Esophagus muscularis mucosa (tissue), 4 donors: Measurements from ENCODE around the gene SH3PXD2A. TPM values are rescaled to one million over a fixed set of nuclear protein-coding genes. Genes with fewer than 3 reads are reported as not detected.

Experiments
- DNase-seq: peaks from one replicate; pipeline ENCODE4 v3.0.0-alpha.2; 2017; ENCODE audit errors: extremely low spot score
- H3K27ac ChIP-seq, 4 donors: fragments of 200-600 bp; sonication (generic); replicated peaks in 1 of 4; 1 replicate in 3 of 4; 2 replicates in 1 of 4; pipeline ENCODE4 v1.5.1; 2016 to 2019; ENCODE audit warnings: mild to moderate bottlenecking in 1 of 4
- H3K27me3 ChIP-seq, 4 donors: fragments of 200-600 bp; sonication (generic); one replicate each; pipeline versions ENCODE4 v1.5.1 to v1.6.0; 2016 to 2019
- H3K36me3 ChIP-seq, 4 donors: fragments of 200-600 bp; sonication (generic); one replicate each; pipeline ENCODE4 v1.5.1; 2016 to 2019
- H3K4me1 ChIP-seq, 4 donors: fragments of 200-600 bp; sonication (generic); one replicate each; pipeline ENCODE4 v1.5.1; 2016 to 2019
- H3K4me3 ChIP-seq, 4 donors: fragments of 200-600 bp; sonication (generic); 1 replicate in 2 of 4; 2 replicates in 2 of 4; pipeline ENCODE4 v1.5.1; 2016 to 2019; ENCODE audit warnings: mild to moderate bottlenecking in 4 of 4, moderate library complexity in 1 of 4
- H3K9me3 ChIP-seq, 4 donors: fragments of 200-600 bp; sonication (generic); 1 replicate in 3 of 4; 2 replicates in 1 of 4; pipeline ENCODE4 v1.5.1; 2016 to 2019
- EP300 ChIP-seq: sonication (generic); formaldehyde crosslinking; IDR thresholded peaks from one replicate; pipeline ENCODE4 v1.6.1; 2017; ENCODE audit warnings: antibody characterized with exemption
- POLR2A ChIP-seq: fragments of 450-650 bp; IDR thresholded peaks from one replicate; pipeline ENCODE4 v1.6.1; 2017; ENCODE audit warnings: antibody characterized with exemption, moderate library complexity, mild to moderate bottlenecking, low read depth
- POLR2AphosphoS5 ChIP-seq, 2 donors: sonication (generic); formaldehyde crosslinking; IDR thresholded peaks; one replicate each; pipeline ENCODE4 v1.6.1; 2017; ENCODE audit warnings: antibody characterized with exemption in 2 of 2
- WGBS: methylation state at CpG from one replicate; pipeline ENCODE4 v1.1.5; 2018; 5-methylcytosine and 5-hydroxymethylcytosine counted together
- intact Hi-C: fragments of 100-400 bp; cut with DNase I; formaldehyde crosslinking; loops from one replicate; pipeline ENCODE4 v1.15.1; 2023
- total RNA-seq, 4 donors: library from RNA; depleted of rRNA; stranded (reverse); fragments of >200 nt; gene quantifications; one replicate each; pipeline versions ENCODE4 v1.1.0 to v1.2.1, GENCODE V29; 2016
- TF ChIP-seq, protein P1 (sequence below), 3 experiments: fragments of 200-600 bp in 2 of 3; fragments of 450-650 bp in 1 of 3; sonication (generic) in 2 of 3; IDR thresholded peaks; one replicate each; pipeline ENCODE4 v1.5.1; 2017 to 2019; ENCODE audit warnings: antibody characterized with exemption in 3 of 3, mild to moderate bottlenecking in 2 of 3, moderate library complexity in 1 of 3

Gene SH3PXD2A
- total RNA-seq, 4 donors from 2014 or later = 30.5 to 69.3 (median 40.0) TPM

DNA sequence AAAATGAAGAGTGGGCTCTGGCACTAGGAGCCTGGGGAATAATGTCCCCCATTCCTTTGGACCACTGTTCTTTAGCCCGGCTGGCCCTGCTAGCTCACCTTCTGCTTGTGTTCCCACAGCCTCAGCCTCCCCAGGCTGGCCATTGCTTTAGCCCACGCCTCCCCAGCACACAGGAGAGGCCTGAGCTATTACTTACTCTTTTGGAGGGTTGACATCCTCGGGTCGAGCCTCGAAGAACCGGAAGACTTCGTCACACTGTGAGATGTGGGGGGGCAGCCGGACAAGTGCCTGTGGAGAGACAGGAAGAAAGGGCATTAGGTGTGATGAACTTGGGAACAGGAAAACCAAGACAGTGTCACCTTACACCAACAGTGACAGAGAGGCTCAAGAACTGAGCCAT, 131.3 kb downstream of the SH3PXD2A start:
- WGBS = 94% methylated on average over 8 of the region's 8 CpGs
- TF ChIP-seq POLR2AphosphoS5 (IDR thresholded peaks at IDR 0.05) (no peak), POLR2A (no peak), EP300 (no peak)
- TF ChIP-seq, protein P1, sequence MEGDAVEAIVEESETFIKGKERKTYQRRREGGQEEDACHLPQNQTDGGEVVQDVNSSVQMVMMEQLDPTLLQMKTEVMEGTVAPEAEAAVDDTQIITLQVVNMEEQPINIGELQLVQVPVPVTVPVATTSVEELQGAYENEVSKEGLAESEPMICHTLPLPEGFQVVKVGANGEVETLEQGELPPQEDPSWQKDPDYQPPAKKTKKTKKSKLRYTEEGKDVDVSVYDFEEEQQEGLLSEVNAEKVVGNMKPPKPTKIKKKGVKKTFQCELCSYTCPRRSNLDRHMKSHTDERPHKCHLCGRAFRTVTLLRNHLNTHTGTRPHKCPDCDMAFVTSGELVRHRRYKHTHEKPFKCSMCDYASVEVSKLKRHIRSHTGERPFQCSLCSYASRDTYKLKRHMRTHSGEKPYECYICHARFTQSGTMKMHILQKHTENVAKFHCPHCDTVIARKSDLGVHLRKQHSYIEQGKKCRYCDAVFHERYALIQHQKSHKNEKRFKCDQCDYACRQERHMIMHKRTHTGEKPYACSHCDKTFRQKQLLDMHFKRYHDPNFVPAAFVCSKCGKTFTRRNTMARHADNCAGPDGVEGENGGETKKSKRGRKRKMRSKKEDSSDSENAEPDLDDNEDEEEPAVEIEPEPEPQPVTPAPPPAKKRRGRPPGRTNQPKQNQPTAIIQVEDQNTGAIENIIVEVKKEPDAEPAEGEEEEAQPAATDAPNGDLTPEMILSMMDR (IDR thresholded peaks at IDR 0.05) = no peak
- H3K9me3 ChIP-seq = no peaks in the 10 kb centered on the region
- peaks cover 10 to 19% (median 16%) of the 10 kb centered on the region in 4 donors for H3K4me1 ChIP-seq
- H3K4me3 ChIP-seq = no peak overlapping the region
- no peak overlapping the region for H3K27ac ChIP-seq
- no peaks in the 10 kb centered on the region for H3K27me3 ChIP-seq
- H3K36me3 ChIP-seq = peaks cover 0 to 22% (median 19%) of the 10 kb centered on the region in 4 donors
- no peak for DNase-seq
- intact Hi-C loops = no loop called here

DNA sequence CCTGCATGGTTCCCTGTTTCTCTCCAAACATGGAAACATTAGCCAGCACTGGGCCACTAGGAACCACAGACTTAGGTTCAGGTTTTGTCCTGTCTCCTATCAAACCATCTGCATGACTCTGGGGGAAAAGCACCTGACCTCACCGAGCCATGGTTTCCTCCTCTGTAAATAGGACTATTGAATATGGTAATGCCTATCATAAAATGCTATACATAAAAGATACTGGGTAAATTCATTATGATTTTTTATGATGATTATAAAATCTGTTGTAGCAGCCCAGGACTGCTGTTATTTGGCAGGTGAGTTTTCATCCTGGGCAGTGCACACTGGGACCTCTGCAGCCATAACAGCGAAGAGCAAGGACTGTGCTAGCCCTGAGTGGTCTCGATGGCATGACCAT, 131.8 kb downstream of the SH3PXD2A start:
- WGBS = 96% methylated on average over 3 of the region's 3 CpGs
- H3K4me3 ChIP-seq = no peak overlapping the region
- no peak for DNase-seq
- H3K36me3 ChIP-seq = peaks cover 0 to 23% (median 20%) of the 10 kb centered on the region in 4 donors
- intact Hi-C loops = no loop called here
- H3K4me1 ChIP-seq = peaks cover 10 to 19% (median 16%) of the 10 kb centered on the region in 4 donors
- no peaks in the 10 kb centered on the region for H3K27me3 ChIP-seq
- no peaks in the 10 kb centered on the region for H3K9me3 ChIP-seq
- TF ChIP-seq POLR2A = no peak
- no peak overlapping the region for H3K27ac ChIP-seq

DNA sequence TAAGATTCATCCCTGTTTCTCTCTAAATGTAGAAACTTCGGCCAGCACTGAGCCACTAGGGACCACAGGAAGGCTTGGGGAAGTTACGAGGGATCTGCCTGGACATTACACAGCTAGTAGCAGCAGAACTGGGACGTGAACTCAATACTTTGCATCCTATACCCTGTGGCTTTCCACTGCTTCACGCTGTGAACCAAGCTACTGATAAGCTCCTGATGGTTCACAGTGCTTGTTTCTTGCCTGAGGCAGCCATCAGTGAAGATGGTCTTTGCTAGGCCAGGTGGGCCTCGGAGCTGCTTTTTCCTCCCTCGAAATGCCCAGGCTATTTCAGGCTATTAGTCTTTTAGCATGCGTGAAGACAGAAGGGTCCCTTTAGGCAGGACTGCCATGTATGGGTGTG, 132.7 kb downstream of the SH3PXD2A start:
- 88% methylated on average over 7 of the region's 7 CpGs for WGBS
- Histone ChIP-seq H3K4me1 (peaks cover 5 to 11% (median 9%) of the 10 kb centered on the region in 4 donors), H3K27ac (no peak overlapping the region), H3K9me3 (no peaks in the 10 kb centered on the region), H3K36me3 (peaks cover 0 to 23% (median 20%) of the 10 kb centered on the region in 4 donors), H3K27me3 (no peaks in the 10 kb centered on the region), H3K4me3 (no peak overlapping the region)
- no peak for DNase-seq
- TF ChIP-seq POLR2A = no peak
- no peak for TF ChIP-seq EP300
- intact Hi-C loops = no loop called here

DNA sequence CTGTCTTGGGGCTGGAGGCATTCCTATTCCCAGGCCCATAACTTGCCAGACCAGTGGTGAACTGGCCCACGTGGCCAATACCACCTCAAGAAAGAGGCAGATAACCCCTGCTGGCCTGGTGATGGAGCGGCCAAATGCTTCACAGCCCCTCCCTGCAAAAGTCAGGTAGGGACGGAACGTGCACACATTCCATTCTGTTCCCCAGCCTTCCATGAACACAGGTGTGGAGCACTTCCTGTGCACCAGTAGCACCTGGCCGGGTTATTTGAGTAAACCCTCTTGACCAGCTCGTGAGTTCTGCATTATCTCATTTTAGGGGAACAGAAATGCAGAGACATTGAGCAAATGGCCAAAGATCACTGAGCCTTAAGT, 134.4 kb downstream of the SH3PXD2A start:
- no peak overlapping the region for H3K27ac ChIP-seq
- no peak overlapping the region for H3K4me3 ChIP-seq
- 100% methylated on average over 1 of the region's 6 CpGs for WGBS
- no peaks in the 10 kb centered on the region for H3K9me3 ChIP-seq
- no peaks in the 10 kb centered on the region for H3K27me3 ChIP-seq
- peaks cover 0 to 13% (median 4%) of the 10 kb centered on the region in 4 donors for H3K4me1 ChIP-seq
- no peak for DNase-seq
- TF ChIP-seq EP300 (no peak), POLR2A (no peak), POLR2AphosphoS5 (IDR thresholded peaks at IDR 0.05) (no peak)
- TF ChIP-seq, protein P1 (IDR thresholded peaks at IDR 0.05) = no peak
- intact Hi-C loops = no loop called here
- peaks cover 0 to 23% (median 20%) of the 10 kb centered on the region in 4 donors for H3K36me3 ChIP-seq

DNA sequence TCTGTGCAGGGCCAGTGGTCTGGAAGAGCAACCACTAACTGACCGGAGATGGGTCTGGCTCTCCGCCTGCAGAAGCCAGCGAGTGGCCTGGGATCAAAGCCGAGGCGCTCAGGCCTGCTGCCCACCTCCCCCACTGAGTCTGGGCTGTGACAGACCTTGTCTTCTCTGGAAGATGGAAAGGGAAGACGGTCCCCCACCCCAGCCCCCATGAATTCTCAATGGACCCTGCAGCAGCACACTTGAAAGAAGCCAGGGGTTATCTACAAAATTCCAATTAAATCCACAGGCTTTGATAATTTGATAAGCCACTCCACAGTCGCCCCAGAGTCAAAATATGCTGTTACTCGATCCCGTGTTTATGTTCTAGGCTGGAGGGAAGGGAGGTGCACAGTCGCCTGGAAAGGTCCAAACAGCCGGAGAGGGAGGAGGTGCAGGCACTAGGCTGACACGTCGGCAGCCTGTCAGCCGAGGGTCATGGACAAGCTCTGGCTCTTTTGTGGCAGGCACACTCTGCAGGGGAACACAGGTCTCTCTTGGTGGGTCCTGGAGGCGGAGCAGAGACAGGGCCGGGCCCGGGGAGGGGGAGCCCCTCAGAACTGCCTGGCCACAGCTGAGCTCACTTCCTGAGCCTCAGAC, 134.9 kb downstream of the SH3PXD2A start:
- H3K36me3 ChIP-seq = peaks cover 0 to 23% (median 20%) of the 10 kb centered on the region in 4 donors
- H3K27me3 ChIP-seq = no peaks in the 10 kb centered on the region
- peaks cover 0 to 14% (median 6%) of the 10 kb centered on the region in 4 donors for H3K4me1 ChIP-seq
- H3K27ac ChIP-seq = no peak overlapping the region
- no peak for DNase-seq
- 78% methylated on average over 11 of the region's 17 CpGs for WGBS
- H3K9me3 ChIP-seq = no peaks in the 10 kb centered on the region
- TF ChIP-seq POLR2A (no peak), EP300 (no peak), POLR2AphosphoS5 (IDR thresholded peaks at IDR 0.05) (no peak)
- TF ChIP-seq, protein P1 (IDR thresholded peaks at IDR 0.05) = no peak
- no peak overlapping the region for H3K4me3 ChIP-seq
- intact Hi-C loops = no loop called here

DNA sequence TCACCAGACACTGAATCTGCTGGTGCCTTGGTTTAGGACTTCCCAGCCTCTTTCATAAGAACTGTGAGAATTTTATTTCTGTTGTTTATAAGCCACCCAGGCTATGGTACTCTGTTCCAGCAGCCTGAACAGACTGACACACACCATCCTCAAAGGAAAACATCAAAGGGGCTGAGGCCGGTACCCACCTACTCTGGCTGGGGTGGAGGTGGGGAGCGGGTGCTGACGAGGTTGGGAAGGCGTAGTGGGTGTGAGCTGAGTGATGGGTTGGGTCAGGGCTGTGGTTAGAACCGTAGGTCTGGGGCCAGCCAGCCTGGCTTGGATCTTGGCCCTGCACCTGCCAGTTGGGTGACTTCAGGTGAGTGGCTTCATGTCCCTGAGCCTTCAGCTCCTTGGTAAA, 136.3 kb downstream of the SH3PXD2A start:
- intact Hi-C loops = no loop called here
- no peak for TF ChIP-seq POLR2AphosphoS5 (IDR thresholded peaks at IDR 0.05)
- TF ChIP-seq, protein P1 (IDR thresholded peaks at IDR 0.05) = no peak
- DNase-seq = no peak
- no peak overlapping the region for H3K4me3 ChIP-seq
- peaks cover 0 to 15% (median 7%) of the 10 kb centered on the region in 4 donors for H3K4me1 ChIP-seq
- H3K36me3 ChIP-seq = peaks cover 0 to 22% (median 18%) of the 10 kb centered on the region in 4 donors
- WGBS = 100% methylated on average over 3 of the region's 5 CpGs
- H3K9me3 ChIP-seq = no peaks in the 10 kb centered on the region
- no peaks in the 10 kb centered on the region for H3K27me3 ChIP-seq
- no peak overlapping the region for H3K27ac ChIP-seq
